Measurements from ENCODE around the gene ACIN1.
"Not testable (repeated sequence)": the region's sequence is repeated elsewhere in the genome, so short reads cannot be mapped to it uniquely, and the experiment has no call there.

Gene ACIN1

GRCh38 chr14:23040100-23040499 lies 54.8 kb downstream of the ACIN1 start:
- no peak for DNase-seq

- no peak for DNase-seq
These were observed 59.4 kb downstream of the ACIN1 start for GRCh38 chr14:23035303-23036144.

GRCh38 chr14:23034498-23035302 lies 60.2 kb downstream of the ACIN1 start, which contains the start of gene PSMB5:
TSS of gene PSMB5 (minus strand) at chr14:23034900. CDS start at chr14:23034881, 19 bp downstream.
- DNase-seq, result no peak

- DNase-seq, result no peak
These were observed 61.0 kb downstream of the ACIN1 start for GRCh38 chr14:23033801-23034497.

GRCh38 chr14:23033251-23033727 lies 61.6 kb downstream of the ACIN1 start:
- no peak for DNase-seq

- DNase-seq, result no peak
These were observed 64.0 kb downstream of the ACIN1 start for GRCh38 chr14:23030936-23031335.

GRCh38 chr14:23028799-23029198 lies 66.1 kb downstream of the ACIN1 start:
- DNase-seq, result no peak

- DNase-seq, result no peak
These were observed 69.7 kb downstream of the ACIN1 start for GRCh38 chr14:23025151-23025814.

GRCh38 chr14:23024612-23025075 lies 70.3 kb downstream of the ACIN1 start:
- DNase-seq, result no peak

- DNase-seq, result no peak
These were observed 71.2 kb downstream of the ACIN1 start for GRCh38 chr14:23023795-23024152.

GRCh38 chr14:23023022-23023794 lies 71.7 kb downstream of the ACIN1 start:
- no peak for DNase-seq

- DNase-seq, result no peak
These were observed 73.0 kb downstream of the ACIN1 start for GRCh38 chr14:23021889-23022442.

GRCh38 chr14:23021434-23021833 lies 73.5 kb downstream of the ACIN1 start:
- no peak for DNase-seq

GRCh38 chr14:23020143-23021128 lies 74.5 kb downstream of the ACIN1 start:
- DNase-seq, result no peak

GRCh38 chr14:23018107-23018506 lies 76.8 kb downstream of the ACIN1 start:
- no peak for DNase-seq

- no peak for DNase-seq
These were observed 77.8 kb downstream of the ACIN1 start for GRCh38 chr14:23017091-23017490.

GRCh38 chr14:23015618-23016017 lies 79.3 kb downstream of the ACIN1 start:
- DNase-seq, result no peak

- DNase-seq, result not testable (repeated sequence)
These were observed 81.2 kb downstream of the ACIN1 start for GRCh38 chr14:23013749-23014054.

- DNase-seq, result no peak
These were observed 81.7 kb downstream of the ACIN1 start for GRCh38 chr14:23013054-23013748.
